ENCODE data around the gene TRPV4. TPM values are rescaled to one million over a fixed set of nuclear protein-coding genes. Genes with fewer than 3 reads are reported as not detected.

Gene TRPV4
- total RNA-seq, 6 experiments from 2014 or later = 5.3 to 10.3 (median 6.7) TPM

DNA sequence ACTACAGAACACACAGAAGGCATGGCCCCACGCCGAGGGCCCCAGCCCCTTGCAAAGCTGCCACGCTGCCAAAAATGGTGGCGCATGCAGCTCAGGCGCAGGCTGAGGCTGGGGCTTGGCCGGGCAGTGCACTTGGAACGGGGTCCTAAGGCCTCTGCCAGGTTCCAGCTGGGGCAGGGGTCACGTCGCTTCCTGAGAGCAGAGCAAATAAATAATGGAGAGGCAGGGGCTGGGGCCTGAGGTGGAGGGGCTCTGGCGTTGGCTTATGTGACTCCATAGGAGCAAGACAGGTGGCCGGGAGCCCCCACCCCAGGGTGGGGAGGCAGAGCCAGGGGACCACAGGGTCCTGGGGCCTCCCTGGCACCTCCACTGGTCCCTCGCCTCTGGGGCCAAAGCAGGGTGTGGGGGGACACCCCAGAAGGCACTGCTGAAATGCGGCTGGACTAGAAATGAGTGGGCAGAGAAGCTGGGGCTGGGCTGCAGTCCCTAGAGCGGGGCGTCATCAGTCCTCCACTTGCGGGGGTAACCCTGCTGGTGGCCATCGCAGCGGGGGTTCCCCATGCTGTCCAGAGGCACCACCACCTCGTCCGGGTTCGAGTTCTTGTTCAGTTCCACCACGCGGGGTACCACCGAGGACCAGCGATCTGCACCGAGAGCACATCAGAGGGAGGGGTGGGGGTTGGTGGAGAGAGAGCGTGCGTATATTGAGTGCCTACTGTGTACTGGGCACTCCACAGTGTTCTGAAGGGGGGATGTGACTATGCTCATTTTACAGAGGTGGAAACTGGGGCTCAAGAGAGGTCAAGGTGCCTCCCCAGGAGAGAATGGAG lies 49.8 kb downstream of the TRPV4 start:
- H3K9me3 ChIP-seq = no peaks in the 10 kb centered on the region
- no peaks in the 10 kb centered on the region for H3K4me1 ChIP-seq
- TF ChIP-seq POLR2A (IDR thresholded peaks at IDR 0.05) = no peak
- TF ChIP-seq, protein P1, sequence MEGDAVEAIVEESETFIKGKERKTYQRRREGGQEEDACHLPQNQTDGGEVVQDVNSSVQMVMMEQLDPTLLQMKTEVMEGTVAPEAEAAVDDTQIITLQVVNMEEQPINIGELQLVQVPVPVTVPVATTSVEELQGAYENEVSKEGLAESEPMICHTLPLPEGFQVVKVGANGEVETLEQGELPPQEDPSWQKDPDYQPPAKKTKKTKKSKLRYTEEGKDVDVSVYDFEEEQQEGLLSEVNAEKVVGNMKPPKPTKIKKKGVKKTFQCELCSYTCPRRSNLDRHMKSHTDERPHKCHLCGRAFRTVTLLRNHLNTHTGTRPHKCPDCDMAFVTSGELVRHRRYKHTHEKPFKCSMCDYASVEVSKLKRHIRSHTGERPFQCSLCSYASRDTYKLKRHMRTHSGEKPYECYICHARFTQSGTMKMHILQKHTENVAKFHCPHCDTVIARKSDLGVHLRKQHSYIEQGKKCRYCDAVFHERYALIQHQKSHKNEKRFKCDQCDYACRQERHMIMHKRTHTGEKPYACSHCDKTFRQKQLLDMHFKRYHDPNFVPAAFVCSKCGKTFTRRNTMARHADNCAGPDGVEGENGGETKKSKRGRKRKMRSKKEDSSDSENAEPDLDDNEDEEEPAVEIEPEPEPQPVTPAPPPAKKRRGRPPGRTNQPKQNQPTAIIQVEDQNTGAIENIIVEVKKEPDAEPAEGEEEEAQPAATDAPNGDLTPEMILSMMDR (IDR thresholded peaks at IDR 0.05) = no peak
- no peak for DNase-seq
- ATAC-seq = peak in 1 of 4 donors; percentile 15
- no peak overlapping the region for H3K27ac ChIP-seq
- H3K4me3 ChIP-seq = no peak overlapping the region
- no peaks in the 10 kb centered on the region for H3K27me3 ChIP-seq
- peaks cover 0 to 20% (median 4%) of the 10 kb centered on the region in 4 donors for H3K36me3 ChIP-seq
- intact Hi-C loops (cut with DNase I) = no loop called here
- 65% methylated on average over 13 of the region's 28 CpGs for WGBS (ENCODE audit: insufficient coverage, low coverage, low lambda C conversion rate, missing lambda C conversion rate)

GRCh38 chr12:109782326-109782703 lies 50.9 kb downstream of the TRPV4 start:
- Histone ChIP-seq H3K4me1 (no peaks in the 10 kb centered on the region), H3K4me3 (no peak overlapping the region), H3K27ac (no peak overlapping the region), H3K36me3 (peaks cover 0 to 12% (median 4%) of the 10 kb centered on the region in 4 donors), H3K27me3 (no peaks in the 10 kb centered on the region), H3K9me3 (no peaks in the 10 kb centered on the region)
- WGBS (ENCODE audit: insufficient coverage, low coverage, low lambda C conversion rate, missing lambda C conversion rate) = 85% methylated on average over 7 of the region's 9 CpGs
- no peak for TF ChIP-seq POLR2A (IDR thresholded peaks at IDR 0.05)
- TF ChIP-seq, protein P1 (IDR thresholded peaks at IDR 0.05) = no peak
- intact Hi-C loops (cut with DNase I) = no loop called here
- ATAC-seq (peak in 2 of 4 donors; percentile 9 to 19), DNase-seq (no peak)

- DNase-seq = no peak
- no peaks in the 10 kb centered on the region for H3K27me3 ChIP-seq
- H3K27ac ChIP-seq = no peak overlapping the region
- no peak overlapping the region for H3K4me3 ChIP-seq
- no peaks in the 10 kb centered on the region for H3K9me3 ChIP-seq
- intact Hi-C loops (cut with DNase I) = no loop called here
- TF ChIP-seq, protein P1 (IDR thresholded peaks at IDR 0.05) = no peak
- H3K4me1 ChIP-seq = no peaks in the 10 kb centered on the region
- WGBS (ENCODE audit: insufficient coverage, low coverage, low lambda C conversion rate, missing lambda C conversion rate) = 100% methylated on average over 2 of the region's 10 CpGs
- peaks cover 0 to 12% (median 4%) of the 10 kb centered on the region in 4 donors for H3K36me3 ChIP-seq
- ATAC-seq = no peak
Observed at GRCh38 chr12:109781668-109782325, 51.4 kb downstream of the TRPV4 start.

- TF ChIP-seq POLR2A (IDR thresholded peaks at IDR 0.05) = no peak
- TF ChIP-seq, protein P1 (IDR thresholded peaks at IDR 0.05) = peak in 1 of 4 donors; percentile 6
Observed at GRCh38 chr12:109779382-109779781, 53.8 kb downstream of the TRPV4 start.

More at GRCh38 chr12:109779382-109779781, 53.8 kb downstream of the TRPV4 start:
- H3K36me3 ChIP-seq = peaks cover 0 to 8% (median 0%) of the 10 kb centered on the region in 4 donors
- H3K4me1 ChIP-seq = no peaks in the 10 kb centered on the region
- H3K27me3 ChIP-seq = no peaks in the 10 kb centered on the region
- ATAC-seq (peak in 1 of 4 donors; percentile 10), DNase-seq (peak in 1 of 3 donors; percentile 12)
- H3K9me3 ChIP-seq = no peaks in the 10 kb centered on the region
- intact Hi-C loops (cut with DNase I) = loop anchor here (5.0 to 10.0 kb wide), 3 partner anchors 182 to 345 kb away; no protein-coding TSS in a partner anchor
- no peak overlapping the region for H3K27ac ChIP-seq
- WGBS (ENCODE audit: insufficient coverage, low coverage, low lambda C conversion rate, missing lambda C conversion rate) = 92% methylated on average over 6 of the region's 6 CpGs
- H3K4me3 ChIP-seq = no peak overlapping the region
